Loucy (cell line): ENCODE results near the gene AGR3.
A peak's percentile ranks its signal among the peaks of the same experiment; 100 is the strongest.

ENCODE experiments used
- H2AFZ ChIP-seq: fragments of 200-600 bp; sonication (generic); 2 replicates; pipeline ENCODE4 v1.6.0; 2016; ENCODE audit warnings: antibody characterized with exemption, mild to moderate bottlenecking, low read length, moderate library complexity
- H3F3A ChIP-seq: fragments of 200-600 bp; 2 replicates; pipeline ENCODE4 v1.6.0; 2016; ENCODE audit warnings: antibody characterized with exemption, low read depth, mild to moderate bottlenecking
- H3K27me3 ChIP-seq: fragments of 200-600 bp; sonication (generic); 2 replicates; pipeline ENCODE4 v1.6.1; 2014; ENCODE audit warnings: low read length, mild to moderate bottlenecking; ENCODE audit not compliant: insufficient read depth, poor library complexity, severe bottlenecking
- H3K36me3 ChIP-seq: fragments of 200-600 bp; sonication (generic); 2 replicates; pipeline ENCODE4 v1.6.1; 2016; ENCODE audit warnings: low read length; ENCODE audit not compliant: insufficient read depth
- H3K4me1 ChIP-seq: fragments of 200-600 bp; sonication (generic); 2 replicates; pipeline ENCODE4 v1.5.1; 2014; ENCODE audit warnings: low read length, mild to moderate bottlenecking; ENCODE audit not compliant: insufficient read depth, poor library complexity, severe bottlenecking
- H3K4me2 ChIP-seq: fragments of 200-600 bp; sonication (generic); 2 replicates; pipeline ENCODE4 v1.6.0; 2014; ENCODE audit warnings: antibody characterized with exemption, low read length, low read depth, mild to moderate bottlenecking; ENCODE audit not compliant: poor library complexity, severe bottlenecking
- H3K4me3 ChIP-seq: fragments of 200-600 bp; sonication (generic); 2 replicates; pipeline ENCODE4 v1.5.1; 2014; ENCODE audit warnings: low read length, mild to moderate bottlenecking, mixed read lengths; ENCODE audit not compliant: poor library complexity, severe bottlenecking
- H3K79me2 ChIP-seq: fragments of 200-600 bp; sonication (generic); 2 replicates; pipeline ENCODE4 v1.6.1; 2014; ENCODE audit warnings: low read length; ENCODE audit not compliant: insufficient read depth
- H3K9ac ChIP-seq: fragments of 200-600 bp; sonication (generic); 2 replicates; pipeline ENCODE4 v1.6.0; 2014; ENCODE audit warnings: mild to moderate bottlenecking, low read depth, low read length, moderate library complexity; ENCODE audit not compliant: poor library complexity, severe bottlenecking
- H3K9me2 ChIP-seq: fragments of 200-600 bp; sonication (generic); replicated peaks from 2 replicates; pipeline ENCODE4 v1.6.1; 2016; ENCODE audit warnings: low read depth, low read length, mixed read lengths
- H3K9me3 ChIP-seq: fragments of 200-600 bp; sonication (generic); 2 replicates; pipeline ENCODE4 v1.6.1; 2014; ENCODE audit warnings: mild to moderate bottlenecking, antibody characterized with exemption, low read length, low read depth; ENCODE audit not compliant: insufficient read depth
- H4K20me1 ChIP-seq: fragments of 200-600 bp; sonication (generic); 2 replicates; pipeline ENCODE4 v1.6.0; 2014; ENCODE audit warnings: antibody characterized with exemption, low read length, mild to moderate bottlenecking; ENCODE audit not compliant: insufficient read depth, poor library complexity, severe bottlenecking
- EZH2phosphoT487 ChIP-seq: fragments of 200-600 bp; IDR thresholded peaks from 2 replicates; pipeline ENCODE4 v1.6.1; 2018; ENCODE audit warnings: antibody characterized with exemption, mild to moderate bottlenecking, moderate library complexity, borderline replicate concordance
- TF ChIP-seq, protein P1 (sequence below): fragments of 200-600 bp; sonication (generic); conservative IDR thresholded peaks from 2 replicates; pipeline ENCODE4 v1.5.1; 2014; ENCODE audit warnings: mild to moderate bottlenecking, antibody characterized with exemption, low read length

Gene AGR3

DNA sequence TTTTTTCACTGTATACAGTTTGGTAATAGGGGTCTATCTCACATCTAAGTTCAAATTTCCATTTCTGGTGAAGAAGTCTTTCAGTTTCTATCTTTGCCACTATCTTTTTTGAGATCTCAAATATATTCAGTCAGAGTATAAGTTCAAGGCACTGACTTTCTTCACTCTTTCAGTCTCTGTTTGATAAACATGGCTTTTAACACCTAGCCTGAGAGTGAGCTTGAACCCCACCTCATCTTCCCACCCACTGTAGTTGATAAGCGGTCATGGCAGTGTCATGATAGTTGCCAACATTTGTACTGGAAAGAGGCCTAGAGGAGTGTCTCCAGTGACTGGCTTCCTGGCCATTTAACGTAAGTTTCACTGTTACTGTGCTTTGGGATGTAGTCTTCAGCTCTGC lies 41.2 kb upstream of the AGR3 start:
- H3K79me2 ChIP-seq = no peaks in the 10 kb centered on the region
- H3K9me2 ChIP-seq = no peaks in the 10 kb centered on the region
- H3K27me3 ChIP-seq = no peaks in the 10 kb centered on the region
- no peak overlapping the region for H3K4me2 ChIP-seq
- H3K4me1 ChIP-seq = peaks cover 17% of the 10 kb centered on the region
- TF ChIP-seq EZH2phosphoT487 = no peak
- TF ChIP-seq, protein P1, sequence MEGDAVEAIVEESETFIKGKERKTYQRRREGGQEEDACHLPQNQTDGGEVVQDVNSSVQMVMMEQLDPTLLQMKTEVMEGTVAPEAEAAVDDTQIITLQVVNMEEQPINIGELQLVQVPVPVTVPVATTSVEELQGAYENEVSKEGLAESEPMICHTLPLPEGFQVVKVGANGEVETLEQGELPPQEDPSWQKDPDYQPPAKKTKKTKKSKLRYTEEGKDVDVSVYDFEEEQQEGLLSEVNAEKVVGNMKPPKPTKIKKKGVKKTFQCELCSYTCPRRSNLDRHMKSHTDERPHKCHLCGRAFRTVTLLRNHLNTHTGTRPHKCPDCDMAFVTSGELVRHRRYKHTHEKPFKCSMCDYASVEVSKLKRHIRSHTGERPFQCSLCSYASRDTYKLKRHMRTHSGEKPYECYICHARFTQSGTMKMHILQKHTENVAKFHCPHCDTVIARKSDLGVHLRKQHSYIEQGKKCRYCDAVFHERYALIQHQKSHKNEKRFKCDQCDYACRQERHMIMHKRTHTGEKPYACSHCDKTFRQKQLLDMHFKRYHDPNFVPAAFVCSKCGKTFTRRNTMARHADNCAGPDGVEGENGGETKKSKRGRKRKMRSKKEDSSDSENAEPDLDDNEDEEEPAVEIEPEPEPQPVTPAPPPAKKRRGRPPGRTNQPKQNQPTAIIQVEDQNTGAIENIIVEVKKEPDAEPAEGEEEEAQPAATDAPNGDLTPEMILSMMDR = no peak
- H3K9ac ChIP-seq = no peak overlapping the region
- H3K36me3 ChIP-seq = no peaks in the 10 kb centered on the region
- no peak overlapping the region; the same call in 1 of the 2 replicates for H2AFZ ChIP-seq
- no peaks in the 10 kb centered on the region for H4K20me1 ChIP-seq
- H3K4me3 ChIP-seq = no peak overlapping the region
- no peaks in the 10 kb centered on the region for H3K9me3 ChIP-seq
- H3F3A ChIP-seq = no peaks in the 10 kb centered on the region

DNA sequence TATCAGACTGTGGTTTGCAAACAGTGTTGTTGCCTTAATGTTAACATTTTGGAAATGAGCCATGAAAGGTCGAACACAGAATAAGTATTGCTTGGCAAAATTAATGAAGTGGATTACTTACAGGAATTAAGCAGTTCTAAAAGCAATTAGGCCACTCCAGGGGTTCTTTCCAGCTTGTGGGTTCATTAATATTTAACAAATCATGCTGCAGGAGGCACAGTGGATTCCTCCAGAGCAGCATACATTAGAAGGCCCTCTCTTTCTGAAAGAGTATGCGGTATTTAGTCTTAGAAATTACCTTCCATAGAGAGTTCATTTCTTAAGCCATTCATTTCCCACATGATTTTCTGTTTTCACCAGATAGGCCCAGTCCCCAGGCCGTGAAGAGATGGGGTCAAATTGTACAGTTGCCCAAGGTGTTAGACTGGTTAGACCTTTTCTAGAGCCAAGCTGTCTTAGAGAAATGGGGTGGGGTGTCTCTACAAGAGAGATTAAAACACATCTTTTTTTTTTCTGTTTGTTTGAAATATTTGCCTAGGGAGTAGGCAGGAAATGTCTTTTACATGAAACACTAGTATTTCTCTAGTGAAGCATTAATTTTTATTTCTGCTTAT lies 40.0 kb upstream of the AGR3 start:
- Histone ChIP-seq H3K4me2 (no peak overlapping the region), H3K9ac (no peak overlapping the region), H3K4me1 (peaks cover 17% of the 10 kb centered on the region), H3K4me3 (no peak overlapping the region), H4K20me1 (no peaks in the 10 kb centered on the region), H3F3A (no peaks in the 10 kb centered on the region), H3K9me2 (no peaks in the 10 kb centered on the region), H3K79me2 (no peaks in the 10 kb centered on the region), H3K36me3 (no peaks in the 10 kb centered on the region), H3K9me3 (no peaks in the 10 kb centered on the region), H2AFZ (peak overlapping the region; percentile 45; the same call in 1 of the 2 replicates), H3K27me3 (no peaks in the 10 kb centered on the region)
- TF ChIP-seq, protein P1 = no peak
- no peak for TF ChIP-seq EZH2phosphoT487

DNA sequence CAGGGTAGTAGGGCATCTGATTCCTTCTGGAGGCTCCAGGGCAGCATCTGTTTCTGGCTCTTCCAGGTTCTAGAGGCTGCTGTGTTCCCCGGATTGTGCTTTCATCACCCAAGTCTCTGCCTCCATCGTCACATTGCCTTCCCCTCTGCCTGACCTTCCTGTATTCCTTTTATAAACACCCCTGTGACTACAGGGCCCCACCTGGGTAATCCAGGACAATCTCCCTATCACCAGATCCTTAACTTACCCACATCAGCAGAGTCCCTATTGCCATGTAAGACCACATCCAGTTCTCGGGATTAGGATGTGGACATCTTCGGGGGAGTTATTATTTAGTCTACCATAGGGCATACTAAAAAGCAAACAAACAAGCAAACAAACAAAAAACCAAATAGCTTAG lies 39.4 kb upstream of the AGR3 start:
- no peaks in the 10 kb centered on the region for H3K27me3 ChIP-seq
- H3K9me2 ChIP-seq = no peaks in the 10 kb centered on the region
- no peaks in the 10 kb centered on the region for H4K20me1 ChIP-seq
- H3K4me3 ChIP-seq = no peak overlapping the region
- no peaks in the 10 kb centered on the region for H3K79me2 ChIP-seq
- H3K4me2 ChIP-seq = no peak overlapping the region
- H3K36me3 ChIP-seq = no peaks in the 10 kb centered on the region
- TF ChIP-seq, protein P1 = no peak
- no peak for TF ChIP-seq EZH2phosphoT487
- no peak overlapping the region for H2AFZ ChIP-seq
- H3K9ac ChIP-seq = no peak overlapping the region
- peaks cover 12% of the 10 kb centered on the region for H3K4me1 ChIP-seq
- no peaks in the 10 kb centered on the region for H3F3A ChIP-seq
- H3K9me3 ChIP-seq = no peaks in the 10 kb centered on the region
